ENCODE results near the gene SPAG16.

SPAG16 gene

DNA sequence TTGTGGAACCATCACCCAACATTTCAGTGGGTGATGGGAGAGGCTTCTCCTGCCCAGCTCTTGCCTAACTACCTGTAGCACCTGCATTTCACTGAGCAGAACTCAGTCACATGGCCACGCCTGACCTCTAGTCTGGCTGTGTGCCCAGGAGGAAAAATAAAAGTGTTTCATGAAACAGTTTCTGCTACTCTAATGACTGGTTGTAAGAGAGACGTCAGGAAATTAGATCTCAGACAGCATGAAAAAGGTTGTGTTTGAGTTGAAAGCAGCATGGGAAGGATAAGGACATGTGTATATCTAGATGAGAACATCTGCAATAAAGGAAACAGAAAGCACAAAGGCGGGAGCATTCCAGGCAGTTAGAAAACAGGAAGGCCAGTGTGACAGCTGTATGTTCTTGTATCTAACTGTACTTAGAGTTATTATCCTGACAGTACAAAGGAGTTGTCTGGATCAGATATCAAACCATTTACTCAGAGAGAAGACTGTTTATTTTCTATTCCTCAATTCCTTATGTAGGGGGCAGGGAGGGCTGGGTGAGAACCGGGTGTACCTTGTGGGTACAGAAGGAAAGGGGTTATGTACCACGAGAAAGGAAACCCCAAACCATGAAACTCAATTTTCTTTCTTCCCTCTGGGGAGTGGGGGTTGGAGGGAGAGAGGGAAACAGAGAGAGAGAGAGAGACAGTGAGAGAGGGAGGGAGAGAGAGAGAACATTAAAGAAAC is 819.2 kb downstream of the SPAG16 start:
- no peak for DNase-seq

DNA sequence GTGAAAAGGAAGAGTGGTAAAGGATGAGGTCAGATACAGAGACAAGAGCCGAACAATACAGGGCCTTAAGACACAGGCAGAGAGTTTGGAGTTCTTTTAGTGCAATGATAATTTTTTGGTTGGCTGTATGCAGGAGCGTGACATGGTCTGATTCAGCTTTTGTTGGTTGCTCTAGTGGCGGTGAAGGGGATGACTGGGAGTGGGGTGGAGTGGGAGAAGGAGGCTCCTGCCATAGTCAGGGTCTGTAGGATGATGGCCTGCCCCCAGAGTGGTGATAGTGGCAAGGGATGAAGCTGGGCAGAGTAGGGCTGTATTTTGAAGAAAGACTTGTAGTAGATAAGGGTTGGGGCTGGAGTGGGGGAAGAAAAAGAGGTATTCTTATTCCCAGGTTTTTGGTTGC is 820.0 kb downstream of the SPAG16 start:
- DNase-seq: no peak

DNA sequence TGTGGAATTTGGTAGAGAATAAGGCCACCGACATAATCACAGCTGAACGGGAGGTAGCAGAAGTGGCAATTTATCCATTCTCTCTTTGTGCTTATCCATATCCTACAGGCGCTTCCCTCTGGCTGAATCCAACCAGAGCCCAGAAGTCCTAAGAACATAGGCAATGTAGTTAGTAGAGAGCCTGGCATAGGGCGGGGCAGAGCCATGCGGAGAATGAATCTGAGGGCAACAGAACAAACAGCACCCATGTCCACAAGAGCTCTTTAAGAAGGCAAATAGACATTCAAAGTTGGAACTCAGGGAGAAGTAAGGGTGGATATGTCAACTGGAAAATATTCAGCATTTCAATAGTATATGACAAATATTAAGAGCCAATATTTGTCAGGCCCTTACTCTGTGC is 820.7 kb downstream of the SPAG16 start:
- no peak for DNase-seq

DNA sequence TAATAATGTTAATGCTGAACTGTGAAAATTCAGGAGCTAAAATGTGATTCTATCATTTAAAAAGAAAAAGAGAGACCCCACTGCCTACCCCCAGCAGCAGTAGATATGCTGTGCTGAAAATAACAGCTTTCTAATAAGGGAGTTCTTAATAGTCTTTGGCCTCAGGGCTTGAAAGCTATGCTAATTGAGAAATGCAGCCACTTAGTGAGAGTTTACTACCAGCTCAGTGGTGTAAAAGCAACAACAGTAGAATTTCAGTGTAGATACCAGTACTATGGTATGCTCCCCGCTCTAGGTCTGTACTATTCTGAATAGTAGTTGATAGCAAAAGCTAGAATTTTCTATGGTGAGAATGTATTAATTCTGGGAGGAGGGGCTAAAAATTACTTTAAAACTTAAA is 823.5 kb downstream of the SPAG16 start:
- no peak for DNase-seq

DNA sequence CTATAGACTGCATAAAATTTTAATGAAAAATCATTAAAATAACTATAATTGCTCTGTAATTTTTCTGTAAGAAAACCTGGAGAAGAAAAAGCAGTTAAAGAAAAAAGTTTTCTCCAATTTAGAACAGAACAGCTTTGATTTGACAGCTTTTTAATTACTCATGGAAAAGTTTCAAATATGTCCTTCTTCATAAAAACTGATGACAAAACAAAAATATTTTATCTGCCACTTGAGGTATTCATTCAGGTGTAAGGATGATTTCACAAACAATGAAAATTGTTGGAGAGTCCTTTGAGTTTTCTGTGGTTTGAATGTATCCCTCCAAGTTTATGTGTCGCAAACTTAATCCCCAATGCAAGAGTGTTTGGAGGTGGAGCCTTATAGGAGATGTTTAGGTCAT is 824.3 kb downstream of the SPAG16 start:
- DNase-seq: no peak

DNA sequence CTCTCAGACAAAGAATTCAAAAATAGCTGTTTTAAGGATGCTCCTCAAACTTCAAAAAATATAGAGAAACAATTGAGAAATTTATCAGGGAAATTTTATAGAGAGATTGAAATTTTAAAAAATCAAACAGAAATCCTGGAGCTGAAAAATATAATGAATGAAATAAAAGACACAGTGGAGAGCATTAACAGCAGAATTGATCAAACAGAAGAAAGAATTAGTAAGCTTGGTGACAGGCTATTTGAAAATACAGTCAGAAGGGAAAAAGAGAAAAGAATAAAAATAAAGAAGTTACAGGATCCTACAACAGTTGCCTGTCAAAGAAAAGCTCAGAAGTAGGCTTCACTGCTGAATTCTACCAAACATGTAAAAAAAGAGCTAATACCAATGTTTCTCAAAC is 832.8 kb downstream of the SPAG16 start:
- no peak for DNase-seq

DNA sequence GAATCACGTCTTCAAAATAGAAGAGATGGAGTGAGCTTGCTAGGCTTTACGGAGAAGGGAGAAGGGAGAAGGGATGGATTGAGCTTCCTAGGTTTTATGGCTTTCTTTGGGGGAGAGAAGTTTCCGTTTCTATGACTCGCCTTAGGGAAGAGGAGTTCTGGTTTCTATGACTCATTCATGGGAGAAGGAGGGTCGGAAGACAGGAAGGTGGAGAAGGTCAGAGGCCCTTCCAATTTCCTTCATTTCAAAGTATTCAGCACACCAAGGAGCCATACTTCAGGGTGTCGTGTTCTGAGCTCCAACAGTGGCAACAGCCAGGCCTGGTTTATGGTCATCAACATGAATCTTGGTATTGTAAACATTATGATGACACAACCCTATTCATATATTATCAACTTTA is 841.9 kb downstream of the SPAG16 start:
- DNase-seq: no peak

DNA sequence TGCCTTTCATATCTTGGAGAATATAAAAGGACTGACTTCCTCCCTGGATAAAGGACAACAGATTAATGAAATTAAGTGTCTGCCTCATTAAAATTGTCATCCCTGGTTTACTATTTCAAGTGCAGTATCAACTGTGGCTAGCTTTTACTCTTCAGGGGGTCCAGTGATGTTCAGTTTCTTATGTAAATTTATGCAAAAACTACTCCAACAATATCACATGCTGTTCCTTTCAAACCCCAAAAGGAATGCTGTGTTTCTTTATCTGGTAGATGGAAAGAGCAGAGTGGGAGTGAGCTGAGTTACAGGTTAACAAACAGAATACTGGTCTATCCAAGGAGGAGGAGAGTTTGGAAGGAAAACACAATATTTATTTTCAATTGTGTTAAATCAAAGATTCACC is 842.9 kb downstream of the SPAG16 start:
- no peak for DNase-seq

DNA sequence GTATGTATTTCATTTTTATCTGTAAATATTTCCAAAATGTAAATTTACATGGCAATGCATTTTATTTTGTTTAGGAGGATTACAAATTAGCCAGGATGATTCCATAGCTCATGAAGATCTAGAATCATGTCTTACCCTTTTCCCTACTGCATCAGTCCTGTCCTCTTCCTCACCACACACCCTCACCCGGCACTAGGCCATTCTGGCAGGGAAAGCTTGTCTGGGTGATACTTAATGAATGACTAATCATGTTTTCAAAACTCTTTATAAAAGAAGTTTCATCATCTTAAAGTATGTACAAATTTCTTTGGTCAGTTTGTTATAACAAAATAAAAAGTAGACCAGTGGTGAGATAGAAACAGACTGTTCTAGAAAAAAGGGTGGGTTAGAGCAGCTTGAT is 843.3 kb downstream of the SPAG16 start:
- no peak for DNase-seq

DNA sequence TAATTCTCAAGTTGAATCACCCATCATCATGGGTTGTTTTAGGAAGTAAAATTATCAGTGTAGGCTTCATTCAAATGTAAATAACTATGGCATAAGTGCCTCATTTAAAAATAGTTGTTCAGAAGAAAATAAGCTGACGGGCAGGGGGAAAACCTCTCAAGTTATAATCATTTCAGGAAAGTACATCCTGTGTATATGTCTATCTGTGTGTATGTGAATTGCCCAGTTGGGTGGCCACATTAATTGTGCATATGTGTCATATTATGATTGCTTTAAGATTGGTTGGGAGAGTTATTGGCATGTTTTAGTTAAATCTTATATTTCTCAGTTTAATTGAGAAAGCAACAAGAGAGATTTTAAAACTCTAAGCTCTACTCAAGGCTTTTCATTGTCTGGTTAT is 843.8 kb downstream of the SPAG16 start:
- no peak for DNase-seq

DNA sequence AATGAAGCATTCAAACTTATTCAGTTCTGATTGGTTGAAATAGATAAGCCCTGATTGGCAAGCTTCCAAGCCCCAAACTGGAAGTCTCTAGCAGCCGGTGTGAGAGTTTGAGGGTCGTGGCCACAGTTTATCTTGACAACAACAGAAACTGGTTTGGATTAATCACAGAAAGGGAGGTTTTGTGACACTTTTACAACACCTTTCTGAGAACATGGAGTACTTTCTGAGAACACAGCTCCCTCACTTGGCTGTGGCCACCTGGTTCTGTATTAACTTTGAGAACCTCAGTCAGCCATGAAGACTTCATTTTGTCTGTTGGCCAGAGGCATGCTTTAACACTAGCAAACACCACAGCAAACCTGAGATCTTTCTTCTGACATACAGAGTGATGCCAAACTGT is 845.9 kb downstream of the SPAG16 start:
- DNase-seq: no peak

DNA sequence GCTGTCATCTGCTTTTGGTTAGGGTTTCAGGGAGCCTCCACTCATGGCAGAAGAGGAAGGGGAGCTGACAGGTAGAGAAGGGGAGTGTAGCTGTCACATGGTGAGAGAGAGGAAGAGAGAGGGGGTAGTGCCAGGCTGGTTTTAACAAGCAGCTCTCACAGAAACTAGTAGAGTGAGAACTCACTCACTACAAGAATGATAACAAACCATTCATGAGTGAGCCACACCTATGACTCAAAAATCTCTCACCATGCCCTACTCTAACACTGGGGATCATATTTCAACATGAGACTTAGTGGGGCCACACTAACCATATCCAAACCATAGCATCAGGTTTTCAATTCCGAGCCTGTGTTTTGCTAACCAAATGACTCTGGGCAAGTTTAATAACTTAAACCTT is 851.7 kb downstream of the SPAG16 start:
- DNase-seq: no peak

DNA sequence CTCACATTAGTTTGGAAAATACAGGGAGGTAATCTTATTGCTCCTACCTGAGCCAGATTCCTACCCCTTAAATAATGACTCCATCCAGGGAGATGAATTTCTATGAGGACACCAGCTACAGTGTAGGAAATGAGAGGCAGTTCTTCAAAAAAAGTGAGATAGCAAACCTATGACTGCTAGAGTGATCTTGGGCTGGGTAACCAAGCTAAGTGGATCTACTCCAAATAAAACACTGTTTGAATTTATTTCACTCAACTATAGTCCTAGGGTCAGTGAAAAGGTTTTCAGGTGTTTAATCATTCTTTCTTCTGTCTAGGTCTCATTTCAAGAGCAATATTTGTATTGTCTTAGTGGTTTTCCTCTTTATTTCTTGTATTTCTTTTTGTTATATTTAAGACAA is 854.5 kb downstream of the SPAG16 start:
- DNase-seq: no peak

DNA sequence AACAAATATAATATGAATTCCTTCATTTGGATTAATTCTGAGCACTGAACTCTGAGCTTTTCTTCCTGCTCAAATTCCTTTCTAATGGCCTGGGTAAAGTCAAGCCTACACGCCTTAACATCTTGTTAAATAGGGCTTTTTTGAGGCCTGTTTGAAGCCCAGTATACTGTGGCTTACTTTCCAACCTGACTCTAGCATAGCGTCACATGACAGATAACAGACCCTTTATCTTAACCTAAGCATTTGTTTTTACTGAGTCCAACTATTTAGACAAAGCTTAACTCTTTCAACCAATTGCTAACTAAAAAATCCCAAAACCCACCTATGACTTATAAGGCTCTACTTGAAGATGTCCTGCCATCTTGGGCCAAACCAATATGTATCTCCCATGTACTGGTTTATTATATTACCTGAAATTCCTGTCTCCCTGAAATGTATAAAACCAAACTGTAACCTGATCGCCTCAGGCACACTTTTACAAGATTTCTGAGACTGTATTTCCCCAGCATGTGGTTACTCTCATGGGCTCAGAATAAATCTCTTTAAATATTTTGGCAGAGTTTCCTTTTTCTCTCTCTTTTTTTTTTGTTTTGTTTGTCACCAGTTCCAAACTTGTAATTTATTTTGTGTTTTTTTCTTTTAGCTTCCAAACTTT is 855.5 kb downstream of the SPAG16 start:
- DNase-seq: no peak

DNA sequence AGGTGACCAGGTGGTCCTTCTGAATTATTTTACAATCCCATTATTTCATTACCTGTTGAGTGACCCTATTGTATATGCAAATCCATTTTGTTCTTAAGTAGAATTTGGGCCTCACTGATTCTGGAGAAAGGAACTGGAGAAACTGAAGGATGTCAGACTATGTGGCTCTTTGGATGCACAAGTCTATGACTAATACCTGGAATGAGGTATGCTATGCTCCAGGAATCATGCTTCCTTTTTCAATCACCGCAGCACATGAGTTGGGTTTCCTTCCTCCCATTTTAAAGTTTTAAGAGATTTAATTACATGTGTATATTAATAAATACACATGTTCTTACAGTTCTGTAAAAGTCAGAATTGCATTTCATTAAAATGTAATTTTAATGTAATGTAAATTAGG is 872.7 kb downstream of the SPAG16 start:
- no peak for DNase-seq

DNA sequence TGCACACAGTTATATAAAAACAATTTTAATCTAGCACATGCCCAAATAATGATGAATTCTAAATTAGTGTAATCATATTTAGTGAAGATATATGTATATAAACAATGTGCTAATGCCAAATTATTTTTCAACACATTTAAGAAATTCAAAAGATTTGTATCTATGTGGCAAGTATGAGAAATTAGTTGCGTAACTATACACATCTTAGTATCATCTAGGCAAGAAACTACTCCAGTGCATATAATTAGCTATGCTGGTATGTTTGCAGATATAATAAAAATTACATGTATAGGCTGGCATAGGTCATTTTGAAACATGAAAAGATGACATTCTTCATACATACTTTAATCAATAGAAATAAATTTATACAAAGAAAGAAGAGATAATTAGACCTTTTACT is 874.6 kb downstream of the SPAG16 start:
- no peak for DNase-seq

DNA sequence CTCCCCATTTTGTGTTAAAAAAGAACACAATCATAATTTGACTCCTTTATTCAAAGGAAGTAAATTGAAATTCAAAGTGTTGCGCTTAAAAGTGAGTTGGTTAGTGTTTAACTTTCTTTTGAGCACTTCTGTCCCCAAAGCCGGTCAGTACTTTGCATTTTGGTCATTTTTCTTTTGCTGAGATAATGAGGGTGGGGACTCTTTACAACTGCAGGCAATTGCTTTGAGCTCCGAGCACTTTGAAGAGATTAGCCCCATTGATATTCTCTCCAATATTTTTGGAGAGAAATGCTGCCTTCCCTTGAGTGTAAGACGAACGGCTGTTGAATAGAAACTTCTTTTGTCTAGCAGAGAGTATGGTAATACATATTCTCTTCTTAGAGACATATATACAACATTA is 885.0 kb downstream of the SPAG16 start:
- no peak for DNase-seq

DNA sequence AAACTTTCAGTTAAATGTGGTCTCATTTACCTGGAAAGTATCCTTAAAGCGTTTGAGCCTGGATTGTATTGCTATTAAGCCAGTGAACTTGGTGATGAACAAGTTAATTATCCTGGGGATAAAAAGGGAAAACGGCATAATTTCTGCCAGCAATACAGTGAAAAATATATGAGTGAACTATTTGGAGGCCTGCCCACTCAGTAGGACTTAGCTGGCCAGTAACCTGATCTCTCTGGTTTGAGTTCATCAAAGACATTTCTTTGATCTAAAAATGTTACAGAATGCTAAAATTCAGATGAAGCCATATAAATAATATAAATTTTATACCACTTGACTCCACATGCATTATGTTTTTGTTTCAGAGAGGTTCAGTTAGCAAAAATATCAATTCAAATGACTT is 885.5 kb downstream of the SPAG16 start:
- DNase-seq: no peak

DNA sequence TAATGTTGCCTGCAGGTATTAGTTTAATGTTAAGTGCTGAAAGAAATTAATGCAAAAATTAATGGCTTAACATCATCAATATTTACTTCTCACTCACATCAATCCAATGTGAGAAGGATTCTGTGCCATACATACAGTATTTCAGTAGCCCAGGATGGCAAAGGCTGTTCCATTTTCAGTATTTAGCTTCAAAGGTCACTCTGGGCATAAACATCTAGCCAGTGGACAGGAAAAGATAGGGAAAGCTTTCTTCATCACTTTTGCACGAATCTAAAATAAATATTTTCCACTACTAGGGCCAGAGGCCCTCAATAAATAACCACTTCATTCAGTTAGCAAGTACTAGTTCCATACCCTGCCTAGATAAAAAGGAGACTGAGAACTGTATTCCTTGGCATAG is 890.3 kb downstream of the SPAG16 start:
- no peak for DNase-seq

DNA sequence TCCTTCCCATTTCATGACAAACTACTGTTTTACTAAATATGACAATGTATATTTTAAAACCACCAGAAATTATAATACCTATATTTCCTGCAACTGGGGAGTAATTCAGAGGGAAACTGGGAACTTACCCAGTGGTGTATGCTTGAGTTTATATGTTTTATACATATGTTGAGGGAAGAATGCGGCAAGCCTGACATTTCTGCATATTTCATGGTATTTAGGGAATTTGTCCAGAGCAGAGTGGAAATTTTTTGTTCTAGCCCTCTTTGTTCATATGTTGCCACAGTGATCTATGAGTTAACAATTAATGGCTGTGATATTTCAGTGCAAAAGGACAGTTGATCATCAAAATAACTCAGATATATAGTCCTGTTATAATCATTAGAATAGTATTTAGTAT is 895.8 kb downstream of the SPAG16 start:
- no peak for DNase-seq

DNA sequence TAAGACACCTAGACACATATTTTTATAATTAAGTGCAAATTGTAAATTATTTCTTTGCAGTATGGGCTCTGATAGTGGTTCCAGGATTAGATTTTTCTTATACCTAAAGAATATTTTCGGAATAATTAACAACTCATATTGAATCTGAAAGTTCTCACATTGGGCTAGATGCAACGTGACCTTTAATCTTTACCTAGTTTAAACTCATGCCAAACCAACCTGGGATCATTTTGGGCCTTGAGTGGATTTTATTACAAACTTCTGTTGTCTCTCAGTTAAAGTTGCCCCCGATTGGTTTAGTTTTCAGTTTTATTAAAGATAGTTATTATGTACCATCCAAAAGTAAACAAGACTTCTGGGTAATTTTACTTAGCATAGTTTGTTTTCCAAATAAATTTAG is 896.4 kb downstream of the SPAG16 start:
- no peak for DNase-seq

DNA sequence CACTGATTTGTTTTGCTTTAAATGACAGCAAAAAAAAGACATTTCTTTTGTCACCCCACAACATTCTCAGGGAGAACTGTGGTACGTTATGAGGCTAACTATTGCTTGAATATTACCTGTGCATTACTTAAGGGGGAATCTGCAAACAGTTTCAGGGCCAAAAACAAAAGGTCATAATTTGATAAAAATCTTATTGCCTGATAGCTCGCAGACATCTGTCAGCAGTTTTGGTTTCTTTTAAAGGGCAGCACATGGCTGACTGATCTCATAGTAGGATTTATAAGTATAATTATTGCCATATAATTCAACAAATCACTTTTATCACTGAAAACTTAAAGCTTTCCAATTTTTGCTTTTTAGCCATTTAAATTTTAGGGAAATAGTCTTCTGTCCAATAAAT is 900.2 kb downstream of the SPAG16 start:
- no peak for DNase-seq

DNA sequence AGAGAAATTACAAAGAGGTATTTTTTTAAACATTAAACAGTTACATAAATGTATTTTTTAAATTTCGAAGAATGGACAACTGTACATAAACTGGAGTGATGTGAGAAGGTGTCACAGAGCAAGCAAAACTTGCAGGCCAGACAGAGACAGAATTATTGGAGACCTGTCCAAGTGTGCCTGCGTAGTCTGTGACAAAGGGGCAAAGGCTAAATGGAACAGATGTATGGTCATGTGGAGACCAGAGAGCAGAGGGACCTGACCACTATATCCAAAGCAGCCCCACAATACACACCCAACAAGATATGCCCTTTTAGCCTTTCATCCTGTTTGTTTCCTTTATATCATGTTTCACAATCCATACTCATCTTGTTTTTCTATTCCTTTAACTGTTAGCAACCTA is 901.3 kb downstream of the SPAG16 start:
- DNase-seq: no peak

DNA sequence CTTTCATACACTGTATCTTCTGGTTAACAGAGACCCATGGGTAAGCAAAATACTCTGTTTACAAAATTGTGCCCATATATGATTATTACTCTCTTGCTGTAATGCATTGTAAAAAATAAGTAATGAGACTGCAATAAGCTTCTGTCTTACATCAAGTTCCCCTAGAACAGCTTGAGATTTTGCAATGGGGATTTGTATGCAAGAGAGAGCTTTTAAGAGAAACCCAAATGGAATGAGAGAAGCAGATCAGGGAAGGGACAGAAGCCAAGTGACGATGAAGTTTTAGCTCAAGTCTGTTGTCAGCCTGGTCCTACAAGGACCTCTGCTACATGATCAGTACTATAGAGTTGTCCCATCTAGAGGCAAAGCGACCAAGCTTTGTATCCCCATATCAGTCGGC is 908.4 kb downstream of the SPAG16 start:
- DNase-seq: no peak

DNA sequence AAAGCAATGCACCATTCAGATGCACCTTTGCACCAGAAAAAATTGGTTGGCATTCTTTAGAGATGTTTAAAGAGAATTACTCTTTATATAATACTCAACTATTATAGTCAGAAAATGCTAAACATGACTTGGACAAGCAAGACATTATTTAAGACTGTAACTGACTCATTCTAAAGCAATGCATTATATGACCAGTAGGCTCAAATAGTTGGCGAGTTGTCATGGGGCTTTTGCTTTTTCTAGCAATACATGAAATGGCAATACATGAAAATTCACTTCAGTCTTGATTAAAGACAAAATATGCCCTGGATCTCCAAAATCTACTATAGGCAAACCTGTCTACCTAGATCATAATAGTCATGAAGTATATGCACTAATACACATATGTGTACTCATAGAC is 909.7 kb downstream of the SPAG16 start:
- DNase-seq: no peak

Data from activated T-cell treated with anti-CD3 and anti-CD28 coated beads for 4 hours (primary cell).